Kidney (tissue), 14 donors: ENCODE results near the gene ANKDD1A. TPM values are rescaled to one million over a fixed set of nuclear protein-coding genes. Genes with fewer than 3 reads are reported as not detected.

Experiments
- DNase-seq, 5 donors: peaks; one replicate each; pipeline ENCODE4 v3.0.0-alpha.2; 2013 to 2020
- FAIRE-seq: peaks from 2 replicates; lab custom pipeline; 2012; peaks lifted over from hg19 to GRCh38; lab: Jason Lieb, UNC
- H3K27ac ChIP-seq, 2 donors: one replicate each; pipeline ENCODE4 v1.7.0; 2013; ENCODE audit warnings: low read depth in 2 of 2, low read length in 2 of 2, inconsistent platforms in 1 of 2
- H3K27me3 ChIP-seq: one replicate; pipeline ENCODE4 v1.7.1; 2013; ENCODE audit warnings: low read length, inconsistent platforms; ENCODE audit not compliant: control insufficient read depth, insufficient read depth
- H3K36me3 ChIP-seq, 3 donors: one replicate each; pipeline versions ENCODE4 v1.7.0 to v1.7.1; 2013; ENCODE audit warnings: low read length in 3 of 3, control low read depth in 1 of 3, inconsistent platforms in 1 of 3; ENCODE audit not compliant: insufficient read depth in 3 of 3, control insufficient read depth in 2 of 3
- H3K4me1 ChIP-seq, 3 donors: one replicate each; pipeline versions ENCODE4 v1.7.0 to v1.7.1; 2013; ENCODE audit warnings: low read length in 3 of 3, inconsistent platforms in 1 of 3, low read depth in 1 of 3; ENCODE audit not compliant: control insufficient read depth in 2 of 3, insufficient read depth in 2 of 3
- H3K4me3 ChIP-seq, 3 donors: one replicate each; pipeline versions ENCODE4 v1.7.0 to v1.8.1; 2013; ENCODE audit warnings: low read length in 3 of 3, control low read depth in 1 of 3, inconsistent platforms in 1 of 3
- H3K9ac ChIP-seq, 3 donors: one replicate each; pipeline versions ENCODE4 v1.7.0 to v1.7.1; 2013; ENCODE audit warnings: low read length in 3 of 3, control low read depth in 1 of 3, inconsistent platforms in 1 of 3
- H3K9me3 ChIP-seq, 3 donors: one replicate each; pipeline versions ENCODE4 v1.7.0 to v1.7.1; 2013; ENCODE audit warnings: low read length in 3 of 3, control low read depth in 1 of 3, inconsistent platforms in 1 of 3; ENCODE audit not compliant: control insufficient read depth in 2 of 3, insufficient read depth in 1 of 3
- CTCF ChIP-seq: IDR thresholded peaks from 3 replicates; pipeline ENCODE4 v1.5.1; 2012; ENCODE audit warnings: mild to moderate bottlenecking, moderate library complexity, borderline replicate concordance; ENCODE audit not compliant: insufficient read depth; ENCODE audit errors: extremely low read depth
- intact Hi-C: fragments of 100-400 bp; cut with DNase I; formaldehyde crosslinking; loops from one replicate; pipeline ENCODE4 v1.11.1; 2022
- polyA plus RNA-seq: library from polyadenylated mRNA; stranded (reverse); fragments of 350-450 nt; fragmentation: Illumina TruSeq; extraction: RNeasy Lipid Tissue Mini Kit (QIAGEN cat#74804); gene quantifications from one replicate; pipeline ENCODE4 v1.2.3, GENCODE V29; 2014; ENCODE audit warnings: low read depth, low replicate concordance; ENCODE audit not compliant: insufficient read depth
- total RNA-seq: library from RNA; stranded (reverse); fragmentation: NEBNext Ultra II Directional; extraction: Animal tissue kit (Norgen Biotek cat#: 25700); gene quantifications from one replicate; pipeline ENCODE4 v1.2.1, GENCODE V29; 2021
- donor health status: control.
- donor health status: control.
- donor health status: control.
- donor health status: control.
- donor health status: control.
- donor health status: DM: yes; HTN: yes; CAD: no.
- donor health status: Normal renal cell carcinoma (clear cell type).

ANKDD1A gene
- total and polyA plus RNA-seq, 2 donors from 2014 or later: 1.9 to 8.0 TPM

GRCh38 chr15:64951777-64952418, 40.2 kb downstream of the ANKDD1A start:
- Histone ChIP-seq H3K36me3 (peaks cover 0 to 9% (median 2%) of the 10 kb centered on the region in 3 donors), H3K27me3 (no peaks in the 10 kb centered on the region), H3K9me3 (no peaks in the 10 kb centered on the region), H3K27ac (no peak overlapping the region), H3K9ac (no peak overlapping the region), H3K4me1 (no peaks in the 10 kb centered on the region), H3K4me3 (no peak overlapping the region)
- no peak for TF ChIP-seq CTCF
- FAIRE-seq (no peak), DNase-seq (no peak)
- intact Hi-C loops: no loop called here

- DNase-seq: no peak
- H3K4me3 ChIP-seq: no peak overlapping the region
- H3K27ac ChIP-seq: no peak overlapping the region
- TF ChIP-seq CTCF: no peak
- H3K4me1 ChIP-seq: no peaks in the 10 kb centered on the region
- no peak overlapping the region for H3K9ac ChIP-seq
- no peaks in the 10 kb centered on the region for H3K9me3 ChIP-seq
- peaks cover 2 to 23% (median 4%) of the 10 kb centered on the region in 3 donors for H3K36me3 ChIP-seq
- intact Hi-C loops: no loop called here
- FAIRE-seq: no peak
- no peaks in the 10 kb centered on the region for H3K27me3 ChIP-seq
Observed at GRCh38 chr15:64954395-64954794, 42.7 kb downstream of the ANKDD1A start.

- no peak overlapping the region for H3K9ac ChIP-seq
- FAIRE-seq (no peak), DNase-seq (no peak)
- peaks cover 8 to 63% (median 14%) of the 10 kb centered on the region in 3 donors for H3K36me3 ChIP-seq
- no peak for TF ChIP-seq CTCF
- H3K4me3 ChIP-seq: no peak overlapping the region
- no peak overlapping the region for H3K27ac ChIP-seq
- H3K9me3 ChIP-seq: no peaks in the 10 kb centered on the region
- intact Hi-C loops: no loop called here
- no peaks in the 10 kb centered on the region for H3K4me1 ChIP-seq
- H3K27me3 ChIP-seq: no peaks in the 10 kb centered on the region
Observed at GRCh38 chr15:64959128-64959527, 47.4 kb downstream of the ANKDD1A start.
